Measurements from ENCODE around the gene TOM1L2.

Gene TOM1L2

DNA sequence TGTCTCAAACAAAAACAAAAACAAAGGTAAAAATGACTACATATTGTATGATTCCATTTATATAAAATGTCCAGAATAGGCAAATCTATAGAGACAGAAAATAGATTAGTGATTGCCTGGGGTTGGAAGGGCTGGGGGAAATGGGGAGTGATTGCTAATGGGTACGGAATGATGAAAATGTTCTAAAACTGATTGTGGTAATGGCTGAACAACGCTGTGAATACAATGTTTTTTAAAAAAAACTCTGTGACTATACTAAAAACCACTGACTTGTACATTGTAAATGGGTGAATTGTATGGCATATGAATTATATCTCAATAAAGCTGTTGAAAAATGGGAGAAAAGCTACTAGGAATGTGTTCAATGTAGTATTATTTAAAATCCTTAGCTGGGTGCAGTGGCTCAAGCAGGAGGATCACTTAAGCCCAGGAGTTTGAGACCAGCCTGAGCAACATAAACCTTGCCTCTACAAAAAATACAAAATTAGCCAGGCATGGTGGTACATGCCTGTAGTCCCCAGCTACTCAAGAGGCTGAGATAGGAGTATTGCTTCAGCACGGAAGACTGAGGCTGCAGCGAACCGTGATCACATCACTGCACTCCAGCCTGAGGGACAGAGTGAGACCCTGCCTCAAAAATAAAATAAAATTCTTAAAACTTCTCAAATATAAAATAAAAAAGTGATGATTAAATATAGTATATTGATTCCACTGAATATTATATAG, 47.9 kb downstream of the TOM1L2 start:
- TF ChIP-seq, protein P1, sequence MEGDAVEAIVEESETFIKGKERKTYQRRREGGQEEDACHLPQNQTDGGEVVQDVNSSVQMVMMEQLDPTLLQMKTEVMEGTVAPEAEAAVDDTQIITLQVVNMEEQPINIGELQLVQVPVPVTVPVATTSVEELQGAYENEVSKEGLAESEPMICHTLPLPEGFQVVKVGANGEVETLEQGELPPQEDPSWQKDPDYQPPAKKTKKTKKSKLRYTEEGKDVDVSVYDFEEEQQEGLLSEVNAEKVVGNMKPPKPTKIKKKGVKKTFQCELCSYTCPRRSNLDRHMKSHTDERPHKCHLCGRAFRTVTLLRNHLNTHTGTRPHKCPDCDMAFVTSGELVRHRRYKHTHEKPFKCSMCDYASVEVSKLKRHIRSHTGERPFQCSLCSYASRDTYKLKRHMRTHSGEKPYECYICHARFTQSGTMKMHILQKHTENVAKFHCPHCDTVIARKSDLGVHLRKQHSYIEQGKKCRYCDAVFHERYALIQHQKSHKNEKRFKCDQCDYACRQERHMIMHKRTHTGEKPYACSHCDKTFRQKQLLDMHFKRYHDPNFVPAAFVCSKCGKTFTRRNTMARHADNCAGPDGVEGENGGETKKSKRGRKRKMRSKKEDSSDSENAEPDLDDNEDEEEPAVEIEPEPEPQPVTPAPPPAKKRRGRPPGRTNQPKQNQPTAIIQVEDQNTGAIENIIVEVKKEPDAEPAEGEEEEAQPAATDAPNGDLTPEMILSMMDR (IDR thresholded peaks at IDR 0.05), result no peak

DNA sequence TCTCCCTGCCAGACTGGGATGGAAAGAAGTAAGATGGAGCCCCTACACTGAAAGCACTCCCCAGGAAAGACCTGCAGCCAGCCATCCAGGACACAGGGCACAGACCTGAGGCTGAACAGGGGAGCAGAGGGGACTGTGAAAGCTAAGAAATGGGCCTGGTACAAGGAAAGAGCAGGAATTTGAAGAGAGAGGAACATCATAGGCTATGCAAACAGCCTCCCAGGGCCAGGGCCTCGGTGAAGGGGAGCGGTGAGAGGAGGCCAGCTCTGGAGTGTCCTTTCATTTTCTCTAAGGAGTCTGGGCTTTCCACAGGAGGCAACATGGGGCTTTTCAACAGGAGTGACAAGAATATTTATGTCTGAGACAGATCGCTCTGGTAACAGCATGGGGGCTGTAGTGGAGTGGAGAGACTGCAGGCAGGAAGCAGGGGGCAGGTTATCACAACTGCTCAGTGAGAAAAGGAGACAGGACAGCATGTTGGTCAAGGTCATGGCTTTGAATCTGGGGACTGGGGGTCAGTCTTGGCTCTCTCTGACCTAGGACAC, 50.1 kb downstream of the TOM1L2 start:
- TF ChIP-seq, protein P1 (IDR thresholded peaks at IDR 0.05), result no peak

DNA sequence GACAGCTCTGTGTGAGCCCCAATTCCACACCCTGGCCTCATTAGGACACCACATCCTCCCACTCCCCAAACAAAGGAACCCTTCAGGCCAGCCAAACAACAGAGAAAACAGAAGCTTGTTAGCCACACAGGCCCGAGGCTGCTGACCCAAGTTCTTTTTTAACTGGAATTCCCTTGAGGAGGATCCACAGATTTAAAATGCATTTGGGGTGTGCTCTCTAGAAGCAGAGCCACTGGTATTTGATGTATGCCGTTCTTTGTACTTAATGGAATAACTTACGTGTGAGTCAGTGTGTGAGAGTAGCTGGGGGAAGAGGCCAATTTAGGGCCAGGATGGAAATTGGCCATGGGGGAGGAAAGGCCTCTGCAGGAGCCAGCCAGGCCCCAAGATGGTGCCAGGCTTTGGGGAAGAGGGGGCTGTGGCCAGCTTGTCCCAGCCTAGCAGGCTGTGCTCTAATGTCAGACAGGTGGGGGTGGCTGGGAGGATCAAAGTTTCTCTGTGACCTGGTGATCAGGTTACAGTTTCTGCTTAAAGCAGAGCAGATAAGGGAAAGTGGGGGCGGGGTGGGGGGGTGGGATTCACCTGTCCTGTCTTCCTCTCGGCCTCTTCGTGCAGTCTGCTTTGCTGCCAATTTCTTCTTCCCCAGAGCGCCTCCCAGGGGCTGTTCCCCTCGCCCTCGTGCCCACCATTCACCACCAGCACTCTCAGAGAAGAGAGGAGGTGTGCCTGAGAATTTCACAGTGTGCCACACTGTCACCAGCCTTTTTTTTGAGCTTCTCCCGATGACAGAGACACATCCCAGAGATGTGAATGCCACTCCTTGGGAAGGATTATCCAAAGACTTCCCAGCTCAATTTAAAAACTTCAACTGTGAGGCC, 50.8 kb downstream of the TOM1L2 start:
- TF ChIP-seq, protein P1 (IDR thresholded peaks at IDR 0.05), result no peak

DNA sequence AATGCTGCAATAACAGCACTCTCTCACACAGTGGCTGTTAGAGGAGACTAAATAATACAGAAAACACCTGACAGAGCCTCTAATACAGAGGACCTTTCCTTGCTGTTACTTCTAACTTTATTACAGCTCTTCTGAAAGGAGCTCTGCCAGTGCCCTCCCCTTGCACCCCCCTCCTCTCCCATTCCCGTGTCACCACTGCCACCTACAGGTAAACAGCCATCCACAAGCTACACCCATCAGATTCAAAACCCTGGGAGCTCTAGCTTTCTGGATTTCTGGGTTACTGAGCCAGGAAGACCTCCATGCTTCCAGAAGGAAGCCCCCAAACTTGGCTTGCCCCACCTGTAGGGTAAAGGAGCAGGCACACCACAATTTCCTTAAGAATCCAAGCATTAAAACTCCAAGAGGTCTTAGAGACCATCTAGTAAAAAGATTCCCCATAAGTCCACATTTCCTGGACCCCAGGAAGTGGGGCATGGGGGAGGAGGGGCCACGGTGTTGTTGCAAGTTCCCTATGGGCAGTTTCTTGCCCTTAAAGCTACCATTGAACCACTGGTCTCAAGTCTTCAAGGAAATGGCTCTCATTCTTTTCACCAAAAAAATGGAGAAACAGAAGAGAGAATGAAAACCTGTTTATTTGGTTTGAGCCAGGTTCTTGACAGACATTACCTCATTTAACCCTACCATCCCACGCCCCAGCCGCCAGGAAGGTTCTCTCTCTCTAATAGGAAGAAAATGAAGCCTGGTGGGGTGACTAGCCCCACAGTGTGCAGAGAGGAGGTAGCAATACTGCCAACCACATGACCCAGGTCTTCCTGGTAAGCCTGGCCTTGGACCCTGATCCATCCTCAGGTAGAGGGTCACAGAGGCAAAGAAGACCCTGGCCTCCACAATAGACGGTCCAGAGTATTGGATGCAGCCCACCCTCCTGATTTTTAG, 52.8 kb downstream of the TOM1L2 start:
- TF ChIP-seq, protein P1 (IDR thresholded peaks at IDR 0.05), result peak; percentile 80

DNA sequence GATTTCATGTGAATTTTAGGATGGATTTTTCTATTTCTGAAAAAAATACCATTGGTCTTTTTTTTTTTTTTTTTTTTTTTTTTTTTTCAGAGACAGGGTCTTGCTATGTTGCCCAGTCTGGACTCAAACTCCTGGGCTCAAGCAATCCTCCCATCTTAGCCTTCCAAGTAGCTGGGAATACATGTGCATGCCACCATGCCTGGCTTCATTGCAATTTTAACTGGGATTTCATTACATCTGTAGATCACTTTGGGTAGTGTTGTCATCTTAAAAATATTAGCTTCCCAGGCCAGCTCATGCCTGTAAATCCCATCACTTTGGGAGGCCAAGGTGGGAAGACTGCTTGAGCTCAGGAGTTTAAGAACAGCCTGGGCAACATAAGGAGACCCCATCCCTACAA, 54.8 kb downstream of the TOM1L2 start:
- TF ChIP-seq, protein P1 (IDR thresholded peaks at IDR 0.05), result no peak

DNA sequence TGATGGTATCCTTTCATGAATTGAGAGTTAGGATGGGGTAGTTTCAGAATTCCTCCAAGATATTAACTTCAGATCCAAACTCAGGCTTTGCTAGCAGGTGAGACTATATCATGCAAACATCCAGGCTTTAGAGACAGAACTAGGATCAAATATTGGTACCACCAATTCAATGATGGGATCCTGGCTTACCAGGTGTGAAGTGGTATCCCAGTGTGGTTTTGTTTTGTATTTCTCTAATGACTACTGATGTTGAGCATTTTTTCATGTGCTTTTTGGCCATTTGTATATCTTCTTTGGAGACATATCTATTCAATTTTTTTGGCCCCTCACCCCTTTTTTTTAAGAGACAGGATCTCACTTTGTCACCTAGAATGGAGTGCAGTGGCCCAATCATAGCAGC, 57.0 kb downstream of the TOM1L2 start:
- TF ChIP-seq, protein P1 (IDR thresholded peaks at IDR 0.05), result no peak

Data from LNCAP (cell line).